ENCODE measurements around the gene SPPL2B. TPM values are rescaled to one million over a fixed set of nuclear protein-coding genes. Genes with fewer than 3 reads are reported as not detected.

SPPL2B gene
- total and polyA plus RNA-seq, 8 donors, result 36.4 to 226 (median 52.8) TPM

DNA sequence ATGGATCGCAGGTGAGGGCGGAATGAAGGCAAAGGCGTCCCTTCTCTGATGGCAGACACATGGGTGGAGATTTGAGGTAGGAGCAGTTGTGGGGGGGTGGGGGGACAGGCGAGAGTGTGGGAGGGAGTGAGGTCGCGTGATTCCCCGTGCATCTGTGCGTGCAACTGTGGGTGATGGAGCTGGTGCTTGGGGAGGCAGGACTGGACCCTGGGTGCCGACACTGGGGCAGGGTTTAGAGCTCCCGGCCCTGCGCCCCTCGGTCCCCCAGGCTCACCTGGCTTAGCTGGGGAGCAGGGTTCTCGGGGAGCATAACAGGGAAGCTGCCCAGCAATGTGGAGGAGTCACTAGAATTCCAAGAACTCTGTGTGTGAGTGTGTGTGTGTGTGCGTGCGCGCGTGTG lies 34.9 kb downstream of the SPPL2B start:
- intact Hi-C loops (cut with DNase I), result no loop called here
- no peak overlapping the region for H3K4me3 ChIP-seq
- H3K9me3 ChIP-seq, result no peaks in the 10 kb centered on the region
- no peak overlapping the region for H3K27ac ChIP-seq
- H3K4me1 ChIP-seq, result no peaks in the 10 kb centered on the region
- no peaks in the 10 kb centered on the region for H3K36me3 ChIP-seq
- TF ChIP-seq, protein P1, sequence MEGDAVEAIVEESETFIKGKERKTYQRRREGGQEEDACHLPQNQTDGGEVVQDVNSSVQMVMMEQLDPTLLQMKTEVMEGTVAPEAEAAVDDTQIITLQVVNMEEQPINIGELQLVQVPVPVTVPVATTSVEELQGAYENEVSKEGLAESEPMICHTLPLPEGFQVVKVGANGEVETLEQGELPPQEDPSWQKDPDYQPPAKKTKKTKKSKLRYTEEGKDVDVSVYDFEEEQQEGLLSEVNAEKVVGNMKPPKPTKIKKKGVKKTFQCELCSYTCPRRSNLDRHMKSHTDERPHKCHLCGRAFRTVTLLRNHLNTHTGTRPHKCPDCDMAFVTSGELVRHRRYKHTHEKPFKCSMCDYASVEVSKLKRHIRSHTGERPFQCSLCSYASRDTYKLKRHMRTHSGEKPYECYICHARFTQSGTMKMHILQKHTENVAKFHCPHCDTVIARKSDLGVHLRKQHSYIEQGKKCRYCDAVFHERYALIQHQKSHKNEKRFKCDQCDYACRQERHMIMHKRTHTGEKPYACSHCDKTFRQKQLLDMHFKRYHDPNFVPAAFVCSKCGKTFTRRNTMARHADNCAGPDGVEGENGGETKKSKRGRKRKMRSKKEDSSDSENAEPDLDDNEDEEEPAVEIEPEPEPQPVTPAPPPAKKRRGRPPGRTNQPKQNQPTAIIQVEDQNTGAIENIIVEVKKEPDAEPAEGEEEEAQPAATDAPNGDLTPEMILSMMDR (IDR thresholded peaks at IDR 0.05), result no peak
- H3K27me3 ChIP-seq, result peaks cover 0 to 18% (median 0%) of the 10 kb centered on the region in 4 donors
- no peak for DNase-seq
- ATAC-seq, result no peak
- WGBS, 2 donors, result 60 to 67% methylated on average over 17 of the region's 17 CpGs
- no peak for FAIRE-seq

DNA sequence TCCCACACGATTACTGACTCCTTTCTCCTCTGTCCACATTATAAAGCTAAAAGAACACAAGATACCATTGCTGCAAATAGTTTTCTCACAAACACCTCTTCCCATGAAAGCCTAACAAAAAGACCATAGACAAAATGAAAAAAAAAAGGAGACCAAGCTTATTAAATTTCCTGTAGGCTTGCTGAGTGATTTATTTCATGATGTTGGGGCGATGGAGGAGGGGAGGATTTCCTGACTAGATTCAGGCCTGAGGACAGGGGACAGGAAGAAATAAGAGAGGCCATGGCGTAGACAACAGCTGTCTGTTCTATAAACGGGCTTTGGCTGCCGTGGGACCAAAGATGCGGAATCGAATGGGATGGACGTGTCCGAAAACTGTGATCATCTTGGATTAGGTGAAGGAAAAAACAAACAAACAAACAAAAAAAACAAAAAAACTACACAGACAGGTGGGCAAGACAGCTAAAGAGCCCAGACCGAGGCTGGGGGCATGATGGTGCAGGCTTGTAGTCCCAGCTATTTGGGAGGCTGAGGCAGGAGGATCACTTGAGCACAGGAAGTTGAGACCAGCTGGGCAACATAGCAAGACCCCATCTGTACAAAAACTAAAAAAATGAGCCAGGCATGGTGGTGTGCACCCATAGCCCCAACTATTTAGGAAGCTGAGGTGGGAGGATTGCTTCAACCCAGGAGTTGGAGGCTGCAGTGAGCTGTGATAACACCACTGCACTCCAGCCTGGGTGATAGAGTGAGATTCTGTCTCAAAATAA lies 36.9 kb downstream of the SPPL2B start:
- intact Hi-C loops (cut with DNase I), result no loop called here
- no peaks in the 10 kb centered on the region for H3K36me3 ChIP-seq
- H3K27me3 ChIP-seq, result peaks cover 0 to 18% (median 0%) of the 10 kb centered on the region in 4 donors
- DNase-seq, result no peak
- no peak overlapping the region for H3K4me3 ChIP-seq
- no peak for FAIRE-seq
- no peaks in the 10 kb centered on the region for H3K4me1 ChIP-seq
- WGBS, 2 donors, result 71 to 81% methylated on average over 10 of the region's 10 CpGs
- no peaks in the 10 kb centered on the region for H3K9me3 ChIP-seq
- TF ChIP-seq, protein P1 (IDR thresholded peaks at IDR 0.05), result no peak
- H3K27ac ChIP-seq, result no peak overlapping the region
- no peak for ATAC-seq

DNA sequence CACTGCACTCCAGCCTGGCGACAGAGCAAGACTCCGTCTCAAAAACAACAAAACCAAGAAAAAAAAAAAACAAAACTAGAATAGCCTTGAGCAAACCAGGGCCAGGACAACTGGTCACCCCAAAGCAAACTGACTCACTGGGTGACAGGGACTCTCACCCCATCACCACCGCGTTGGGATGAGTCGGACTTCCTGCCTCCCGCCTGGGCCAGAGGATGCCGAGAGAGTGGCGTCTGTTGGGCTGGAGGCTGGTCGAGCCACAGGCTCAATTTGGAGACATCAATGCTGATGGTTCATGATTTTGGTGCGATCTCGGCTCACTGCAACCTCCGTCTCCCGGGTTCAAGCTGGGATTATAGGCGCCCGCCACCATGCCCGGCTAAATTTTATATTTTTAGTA lies 43.2 kb downstream of the SPPL2B start:
- no peaks in the 10 kb centered on the region for H3K9me3 ChIP-seq
- FAIRE-seq (no peak), DNase-seq (no peak), ATAC-seq (no peak)
- TF ChIP-seq, protein P1 (IDR thresholded peaks at IDR 0.05), result no peak
- no peaks in the 10 kb centered on the region for H3K4me1 ChIP-seq
- H3K36me3 ChIP-seq, result no peaks in the 10 kb centered on the region
- H3K4me3 ChIP-seq, result no peak overlapping the region
- H3K27me3 ChIP-seq, result no peaks in the 10 kb centered on the region
- intact Hi-C loops (cut with DNase I), result no loop called here
- H3K27ac ChIP-seq, result no peak overlapping the region
- WGBS, 2 donors, result 75 to 76% methylated on average over 16 of the region's 16 CpGs

DNA sequence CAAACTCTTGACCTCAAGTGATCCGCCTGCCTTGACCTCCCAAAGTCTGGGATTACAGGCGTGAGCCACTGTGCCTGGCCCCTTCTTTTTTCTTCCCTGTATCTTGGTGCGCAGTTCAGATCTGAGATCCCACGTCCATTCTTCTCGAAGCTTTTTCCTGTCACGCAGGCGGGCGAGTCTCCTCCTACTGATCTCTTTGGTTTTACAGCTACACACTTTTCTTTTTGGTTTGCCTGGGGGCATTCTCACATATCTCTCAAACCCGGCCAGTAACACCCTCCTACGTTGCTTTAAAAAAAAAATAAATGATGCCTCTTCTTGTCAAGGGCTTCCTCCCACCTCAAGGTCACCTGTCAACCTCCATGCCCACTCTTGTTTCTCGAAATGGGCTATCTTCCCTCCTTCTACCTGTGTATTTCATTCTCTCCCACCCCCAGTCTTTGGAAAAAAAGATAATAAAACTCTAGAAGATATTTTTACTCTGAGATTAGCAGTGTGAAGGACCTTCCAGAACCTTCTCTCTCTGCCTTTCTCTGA lies 43.7 kb downstream of the SPPL2B start:
- Histone ChIP-seq H3K36me3 (no peaks in the 10 kb centered on the region), H3K27me3 (no peaks in the 10 kb centered on the region), H3K4me1 (no peaks in the 10 kb centered on the region), H3K9me3 (no peaks in the 10 kb centered on the region), H3K4me3 (no peak overlapping the region), H3K27ac (no peak overlapping the region)
- no peak for DNase-seq
- FAIRE-seq, result no peak
- WGBS, 2 donors, result 47 to 49% methylated on average over 11 of the region's 11 CpGs
- no peak for ATAC-seq
- intact Hi-C loops (cut with DNase I), result no loop called here
- TF ChIP-seq, protein P1 (IDR thresholded peaks at IDR 0.05), result no peak

DNA sequence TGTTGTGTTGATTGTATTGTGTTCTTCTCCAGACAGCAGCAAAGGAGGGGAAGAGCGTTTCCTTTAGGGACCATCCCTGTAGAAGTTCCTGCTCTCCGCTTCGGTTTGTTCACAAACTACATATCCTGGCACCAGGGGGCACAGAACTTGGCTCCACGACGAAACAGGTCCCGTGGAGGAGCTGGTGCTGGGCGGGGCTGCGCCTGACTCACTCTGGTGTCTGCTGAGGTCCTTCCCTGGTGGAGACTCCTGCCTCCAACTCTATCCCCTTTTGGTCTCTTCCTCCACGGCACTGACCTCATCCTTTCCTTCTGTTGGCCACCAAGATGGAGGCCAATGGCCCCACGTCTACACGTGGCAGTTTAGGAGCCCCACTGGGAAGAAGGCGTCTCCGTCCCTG lies 46.3 kb downstream of the SPPL2B start:
- no peaks in the 10 kb centered on the region for H3K27me3 ChIP-seq
- FAIRE-seq, result no peak
- H3K27ac ChIP-seq, result no peak overlapping the region
- no peak for ATAC-seq
- TF ChIP-seq, protein P1 (IDR thresholded peaks at IDR 0.05), result no peak
- 80 to 85% methylated on average over 13 of the region's 13 CpGs for WGBS, 2 donors
- H3K9me3 ChIP-seq, result no peaks in the 10 kb centered on the region
- DNase-seq, result no peak
- H3K4me1 ChIP-seq, result no peaks in the 10 kb centered on the region
- H3K36me3 ChIP-seq, result no peaks in the 10 kb centered on the region
- intact Hi-C loops (cut with DNase I), result no loop called here
- H3K4me3 ChIP-seq, result no peak overlapping the region
